Erythroblast (primary cell): Measurements from ENCODE around the gene ASB14.

Source experiments
- GATA1 ChIP-seq: IDR thresholded peaks from 2 replicates; pipeline ENCODE4 v1.6.1; 2011; ENCODE audit warnings: low read depth, mild to moderate bottlenecking, control low read depth, low read length, moderate library complexity
- POLR2A ChIP-seq: IDR thresholded peaks from 2 replicates; pipeline ENCODE4 v1.6.1; 2011; ENCODE audit warnings: mild to moderate bottlenecking, low read length

GRCh38 chr3:57256844-57257243, 35.6 kb downstream of the ASB14 start:
- no peak for TF ChIP-seq POLR2A
- TF ChIP-seq GATA1 = no peak
